ENCODE measurements around the gene TUT1.

DNA sequence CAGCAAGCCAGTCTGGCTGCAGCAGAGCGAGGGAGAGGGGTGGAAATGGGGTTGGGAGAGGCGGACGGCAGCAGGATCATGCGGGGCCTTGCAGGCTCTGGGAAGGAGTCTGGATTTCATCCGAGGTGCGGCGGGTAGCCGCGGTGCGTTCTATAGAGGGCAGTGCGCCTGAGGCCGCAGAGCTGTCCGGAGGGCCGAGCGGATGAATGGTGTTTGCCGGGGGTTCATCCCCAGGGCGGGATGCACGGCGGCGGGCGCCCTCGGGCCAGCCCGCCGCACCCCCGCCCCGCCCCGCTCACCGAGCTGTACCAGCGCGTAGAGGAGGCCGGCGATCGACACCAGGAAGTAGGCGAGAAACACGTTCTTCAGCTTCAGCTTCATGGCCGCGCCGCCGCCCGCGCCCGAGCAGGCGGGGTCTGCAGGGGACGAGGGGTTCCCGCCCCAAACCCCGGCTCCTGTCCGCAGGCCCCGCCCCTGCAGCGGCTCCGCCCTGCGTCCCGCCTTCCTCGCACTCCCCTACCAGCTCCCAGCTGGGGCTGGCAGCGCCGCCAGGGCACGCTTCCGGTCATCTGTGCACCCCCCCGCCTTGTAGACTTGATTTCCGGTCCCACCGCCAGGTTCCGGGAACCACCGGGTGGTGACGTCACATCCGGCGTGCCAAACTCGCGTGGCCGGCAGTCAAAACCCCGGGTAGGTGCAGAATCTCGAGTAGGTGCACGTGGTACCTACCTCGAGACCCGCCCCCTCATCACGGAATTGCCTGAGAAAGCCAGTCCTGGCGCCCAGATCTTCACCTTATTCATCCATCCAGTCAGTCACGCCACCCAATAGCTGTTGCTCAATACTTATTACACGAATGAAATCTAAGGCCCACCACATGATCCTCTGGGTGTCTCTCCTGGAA lies 30.5 kb upstream of the TUT1 start, which contains the start of gene B3GAT3:
- TF ChIP-seq JUND (IDR thresholded peaks at IDR 0.05) (peak; percentile 78 to 88), RXRA (IDR thresholded peaks at IDR 0.05) (peak; percentile 35 to 38)
- TF ChIP-seq, protein P1, sequence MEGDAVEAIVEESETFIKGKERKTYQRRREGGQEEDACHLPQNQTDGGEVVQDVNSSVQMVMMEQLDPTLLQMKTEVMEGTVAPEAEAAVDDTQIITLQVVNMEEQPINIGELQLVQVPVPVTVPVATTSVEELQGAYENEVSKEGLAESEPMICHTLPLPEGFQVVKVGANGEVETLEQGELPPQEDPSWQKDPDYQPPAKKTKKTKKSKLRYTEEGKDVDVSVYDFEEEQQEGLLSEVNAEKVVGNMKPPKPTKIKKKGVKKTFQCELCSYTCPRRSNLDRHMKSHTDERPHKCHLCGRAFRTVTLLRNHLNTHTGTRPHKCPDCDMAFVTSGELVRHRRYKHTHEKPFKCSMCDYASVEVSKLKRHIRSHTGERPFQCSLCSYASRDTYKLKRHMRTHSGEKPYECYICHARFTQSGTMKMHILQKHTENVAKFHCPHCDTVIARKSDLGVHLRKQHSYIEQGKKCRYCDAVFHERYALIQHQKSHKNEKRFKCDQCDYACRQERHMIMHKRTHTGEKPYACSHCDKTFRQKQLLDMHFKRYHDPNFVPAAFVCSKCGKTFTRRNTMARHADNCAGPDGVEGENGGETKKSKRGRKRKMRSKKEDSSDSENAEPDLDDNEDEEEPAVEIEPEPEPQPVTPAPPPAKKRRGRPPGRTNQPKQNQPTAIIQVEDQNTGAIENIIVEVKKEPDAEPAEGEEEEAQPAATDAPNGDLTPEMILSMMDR (IDR thresholded peaks at IDR 0.05; ENCODE audit: low read depth, low read length, missing input control), result peak; percentile 6
- TF ChIP-seq, protein P2, sequence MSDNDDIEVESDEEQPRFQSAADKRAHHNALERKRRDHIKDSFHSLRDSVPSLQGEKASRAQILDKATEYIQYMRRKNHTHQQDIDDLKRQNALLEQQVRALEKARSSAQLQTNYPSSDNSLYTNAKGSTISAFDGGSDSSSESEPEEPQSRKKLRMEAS (IDR thresholded peaks at IDR 0.05), result peak; percentile 94
- TF ChIP-seq, protein P3, sequence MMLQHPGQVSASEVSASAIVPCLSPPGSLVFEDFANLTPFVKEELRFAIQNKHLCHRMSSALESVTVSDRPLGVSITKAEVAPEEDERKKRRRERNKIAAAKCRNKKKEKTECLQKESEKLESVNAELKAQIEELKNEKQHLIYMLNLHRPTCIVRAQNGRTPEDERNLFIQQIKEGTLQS (IDR thresholded peaks at IDR 0.05), result peak; percentile 40

Data from liver (tissue), 3 donors.